ENCODE results near the gene CRTAC1. TPM values are rescaled to one million over a fixed set of nuclear protein-coding genes. Genes with fewer than 3 reads are reported as not detected.
A peak's percentile ranks its signal among the peaks of the same experiment; 100 is the strongest.

Gene CRTAC1
- total RNA-seq, 1 donor: not detected

- Histone ChIP-seq H3K27ac (ENCODE audit: low read depth, low read length) (no peak overlapping the region), H3K79me2 (ENCODE audit: insufficient read depth, low read length) (no peaks in the 10 kb centered on the region), H3K36me3 (ENCODE audit: insufficient read depth, low read length) (no peaks in the 10 kb centered on the region), H3K27me3 (ENCODE audit: insufficient read depth, low read length) (peaks cover 21% of the 10 kb centered on the region), H2AFZ (ENCODE audit: low read length) (no peak overlapping the region), H3K9me3 (ENCODE audit: low read depth, low read length) (no peaks in the 10 kb centered on the region), H3K4me1 (ENCODE audit: insufficient read depth, low read length) (no peaks in the 10 kb centered on the region), H4K20me1 (ENCODE audit: insufficient read depth, low read length) (no peaks in the 10 kb centered on the region), H3K4me3 (ENCODE audit: insufficient read depth, low read length) (no peak overlapping the region), H3K4me2 (ENCODE audit: insufficient read depth, low read length) (no peak overlapping the region)
- no peak for TF ChIP-seq CTCF (IDR thresholded peaks at IDR 0.05; ENCODE audit: extremely low read depth, low read depth, low read length)
- DNase-seq (ENCODE audit: insufficient read length, low spot score, missing footprints): peak; percentile 99
Observed at GRCh38 chr10:97861097-97861750, 169.2 kb downstream of the CRTAC1 start.

- H3K4me1 ChIP-seq (ENCODE audit: insufficient read depth, low read length): no peaks in the 10 kb centered on the region
- no peak overlapping the region for H2AFZ ChIP-seq (ENCODE audit: low read length)
- no peak for TF ChIP-seq CTCF (IDR thresholded peaks at IDR 0.05; ENCODE audit: extremely low read depth, low read depth, low read length)
- H3K9me3 ChIP-seq (ENCODE audit: low read depth, low read length): no peaks in the 10 kb centered on the region
- no peaks in the 10 kb centered on the region for H4K20me1 ChIP-seq (ENCODE audit: insufficient read depth, low read length)
- DNase-seq (ENCODE audit: insufficient read length, low spot score, missing footprints): peak; percentile 19
- H3K36me3 ChIP-seq (ENCODE audit: insufficient read depth, low read length): no peaks in the 10 kb centered on the region
- no peak overlapping the region for H3K27ac ChIP-seq (ENCODE audit: low read depth, low read length)
- no peaks in the 10 kb centered on the region for H3K79me2 ChIP-seq (ENCODE audit: insufficient read depth, low read length)
- H3K4me2 ChIP-seq (ENCODE audit: insufficient read depth, low read length): no peak overlapping the region
- H3K4me3 ChIP-seq (ENCODE audit: insufficient read depth, low read length): no peak overlapping the region
- H3K27me3 ChIP-seq (ENCODE audit: insufficient read depth, low read length): peaks cover 30% of the 10 kb centered on the region
Observed at GRCh38 chr10:97858001-97858439, 172.4 kb downstream of the CRTAC1 start.

- H3K79me2 ChIP-seq (ENCODE audit: insufficient read depth, low read length): no peaks in the 10 kb centered on the region
- H4K20me1 ChIP-seq (ENCODE audit: insufficient read depth, low read length): peaks cover 3% of the 10 kb centered on the region
- DNase-seq (ENCODE audit: insufficient read length, low spot score, missing footprints): peak; percentile 34
- H3K9me3 ChIP-seq (ENCODE audit: low read depth, low read length): no peaks in the 10 kb centered on the region
- TF ChIP-seq CTCF (IDR thresholded peaks at IDR 0.05; ENCODE audit: extremely low read depth, low read depth, low read length): no peak
- H3K27ac ChIP-seq (ENCODE audit: low read depth, low read length): no peak overlapping the region
- no peak overlapping the region for H2AFZ ChIP-seq (ENCODE audit: low read length)
- H3K4me3 ChIP-seq (ENCODE audit: insufficient read depth, low read length): no peak overlapping the region
- no peaks in the 10 kb centered on the region for H3K36me3 ChIP-seq (ENCODE audit: insufficient read depth, low read length)
- H3K4me1 ChIP-seq (ENCODE audit: insufficient read depth, low read length): no peaks in the 10 kb centered on the region
- no peak overlapping the region for H3K4me2 ChIP-seq (ENCODE audit: insufficient read depth, low read length)
- peaks cover 49% of the 10 kb centered on the region for H3K27me3 ChIP-seq (ENCODE audit: insufficient read depth, low read length)
Observed at GRCh38 chr10:97854743-97855142, 175.7 kb downstream of the CRTAC1 start.

GRCh38 chr10:97852840-97853405 is 177.5 kb downstream of the CRTAC1 start:
- Histone ChIP-seq H3K4me2 (ENCODE audit: insufficient read depth, low read length) (no peak overlapping the region), H3K4me1 (ENCODE audit: insufficient read depth, low read length) (no peaks in the 10 kb centered on the region), H3K27me3 (ENCODE audit: insufficient read depth, low read length) (peaks cover 47% of the 10 kb centered on the region), H3K79me2 (ENCODE audit: insufficient read depth, low read length) (no peaks in the 10 kb centered on the region), H4K20me1 (ENCODE audit: insufficient read depth, low read length) (peaks cover 3% of the 10 kb centered on the region), H3K9me3 (ENCODE audit: low read depth, low read length) (no peaks in the 10 kb centered on the region), H3K4me3 (ENCODE audit: insufficient read depth, low read length) (no peak overlapping the region), H3K27ac (ENCODE audit: low read depth, low read length) (no peak overlapping the region), H3K36me3 (ENCODE audit: insufficient read depth, low read length) (no peaks in the 10 kb centered on the region), H2AFZ (ENCODE audit: low read length) (no peak overlapping the region)
- peak; percentile 27 for DNase-seq (ENCODE audit: insufficient read length, low spot score, missing footprints)
- no peak for TF ChIP-seq CTCF (IDR thresholded peaks at IDR 0.05; ENCODE audit: extremely low read depth, low read depth, low read length)

Data from osteoblast (primary cell).